GM12873 (cell line): Measurements from ENCODE around the gene TMEM30B.
A peak's percentile ranks its signal among the peaks of the same experiment; 100 is the strongest.

ENCODE experiments used
- CTCF ChIP-seq: IDR thresholded peaks from 2 replicates; pipeline ENCODE4 v1.5.1; 2012; ENCODE audit warnings: low read depth, mild to moderate bottlenecking, moderate library complexity, low read length, control low read depth; ENCODE audit not compliant: insufficient read depth; ENCODE audit errors: missing control alignments

The TMEM30B gene

GRCh38 chr14:61255968-61256367 is 25.2 kb downstream of the TMEM30B start:
- TF ChIP-seq CTCF = no peak

GRCh38 chr14:61254808-61255526 is 26.2 kb downstream of the TMEM30B start:
- TF ChIP-seq CTCF = no peak

DNA sequence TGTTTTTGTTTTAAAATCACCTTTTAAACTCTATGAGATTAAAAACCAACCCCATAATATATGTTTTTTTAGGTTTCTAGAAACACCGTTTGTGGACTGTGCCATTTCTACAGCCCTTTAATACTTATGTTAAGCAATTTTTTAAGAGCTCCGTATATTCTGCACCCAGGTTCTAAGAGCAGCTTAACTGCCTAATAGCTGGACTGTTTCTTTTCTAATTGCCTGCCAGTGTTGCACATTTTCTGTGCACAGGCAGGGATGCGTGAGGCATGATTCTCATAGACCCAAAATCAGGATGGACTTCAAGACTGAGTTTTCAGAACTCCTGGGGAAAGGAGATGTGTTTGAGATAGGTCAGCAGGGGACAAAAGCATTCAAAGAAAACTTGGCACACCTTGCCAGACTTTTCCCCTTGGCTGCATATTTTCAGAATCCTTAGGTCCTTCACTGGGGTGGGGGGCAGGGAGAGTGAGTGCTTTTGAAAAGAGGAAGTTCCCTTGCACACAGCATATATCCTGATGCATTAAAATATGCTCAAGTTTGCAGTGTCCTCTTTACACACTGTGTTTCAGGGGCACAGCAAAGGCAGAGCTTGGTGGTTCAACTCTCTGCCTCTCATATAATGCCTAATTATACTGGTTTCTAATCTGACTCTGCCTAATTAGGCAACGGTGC is 27.9 kb downstream of the TMEM30B start:
- TF ChIP-seq CTCF = no peak

- peak; percentile 82 for TF ChIP-seq CTCF
Measured at GRCh38 chr14:61252369-61253063, 28.6 kb downstream of the TMEM30B start.

- no peak for TF ChIP-seq CTCF
Measured at GRCh38 chr14:61250063-61250462, 31.1 kb downstream of the TMEM30B start.

DNA sequence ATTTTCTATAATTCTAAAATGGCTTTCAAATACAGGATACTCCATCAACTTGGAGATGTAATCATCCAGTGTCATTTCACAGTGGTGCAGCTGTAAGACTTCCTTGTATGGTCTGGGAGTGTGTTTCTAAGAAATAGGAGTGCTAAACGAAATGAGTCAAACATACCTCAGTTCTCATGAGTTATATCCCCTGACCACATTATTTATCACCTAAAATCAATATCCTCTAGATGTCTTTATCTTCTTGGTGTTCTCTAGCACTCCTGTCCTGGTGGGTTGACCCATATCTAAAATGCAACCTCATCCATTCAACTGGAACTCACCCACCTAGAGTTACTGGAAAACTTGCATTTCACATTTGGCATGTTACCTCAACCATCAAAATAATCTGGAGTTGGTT is 33.2 kb downstream of the TMEM30B start:
- no peak for TF ChIP-seq CTCF

DNA sequence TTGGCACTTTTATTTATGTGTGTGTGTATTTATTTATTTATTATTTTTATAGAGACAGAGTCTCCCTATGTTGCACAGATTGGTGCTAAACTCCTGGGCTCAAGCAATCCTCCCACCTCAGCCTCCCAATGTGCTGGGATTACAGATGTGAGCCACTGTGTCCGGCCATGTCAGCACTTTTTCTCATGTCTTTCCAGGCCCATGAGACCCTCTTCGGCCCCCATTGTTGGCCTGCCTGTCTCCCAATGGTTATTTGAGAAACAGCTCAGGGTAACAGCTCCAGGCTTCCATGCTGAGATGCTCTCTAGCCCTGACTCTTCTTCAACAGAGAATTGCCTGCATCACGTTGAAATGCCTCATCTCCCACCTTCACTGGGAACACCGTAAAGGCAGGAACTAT is 34.4 kb downstream of the TMEM30B start:
- no peak for TF ChIP-seq CTCF
